Activated CD4-positive, alpha-beta T cell treated with anti-CD3 and anti-CD28 coated beads, Interleukin-2, amount 50 U/mL, for 24 hours (primary cell): ENCODE data around the gene HTR6.

Experiments used
- DNase-seq, 2 donors: peaks; one replicate each; pipeline ENCODE4 v3.0.0-alpha.2; 2020; ENCODE audit warnings: low read depth in 1 of 2, low spot score in 1 of 2

Gene HTR6

GRCh38 chr1:19656134-19656779 lies 8.4 kb upstream of the HTR6 start:
- DNase-seq: no peak

- no peak for DNase-seq
These were observed 7.8 kb upstream of the HTR6 start for GRCh38 chr1:19656780-19657466.

GRCh38 chr1:19657511-19657910 lies 7.2 kb upstream of the HTR6 start:
- DNase-seq: no peak

- DNase-seq: no peak
These were observed 6.5 kb upstream of the HTR6 start for GRCh38 chr1:19658186-19658585.

GRCh38 chr1:19661721-19662228 lies 2.9 kb upstream of the HTR6 start:
- peak in 1 of 2 donors; percentile 27 for DNase-seq

- no peak for DNase-seq
These were observed 2.4 kb upstream of the HTR6 start for GRCh38 chr1:19662313-19662712.

GRCh38 chr1:19665186-19665495 lies 466 bp downstream of the HTR6 start:
- DNase-seq: no peak

- no peak for DNase-seq
These were observed 1.1 kb downstream of the HTR6 start for GRCh38 chr1:19665496-19666465.

GRCh38 chr1:19668888-19669287 lies 4.2 kb downstream of the HTR6 start:
- no peak for DNase-seq

GRCh38 chr1:19670787-19671186 lies 6.1 kb downstream of the HTR6 start:
- no peak for DNase-seq

GRCh38 chr1:19672237-19672636 lies 7.6 kb downstream of the HTR6 start:
- no peak for DNase-seq

- no peak for DNase-seq
These were observed 11.1 kb downstream of the HTR6 start for GRCh38 chr1:19675797-19676196.

- no peak for DNase-seq
These were observed 11.8 kb downstream of the HTR6 start for GRCh38 chr1:19676438-19676922.

GRCh38 chr1:19678493-19678892 lies 13.8 kb downstream of the HTR6 start:
- DNase-seq: no peak

- DNase-seq: no peak
These were observed 14.3 kb downstream of the HTR6 start for GRCh38 chr1:19678931-19679453.

- no peak for DNase-seq
These were observed 15.0 kb downstream of the HTR6 start for GRCh38 chr1:19679691-19680090.

- no peak for DNase-seq
These were observed 16.0 kb downstream of the HTR6 start for GRCh38 chr1:19680644-19681043.

- DNase-seq: no peak
These were observed 17.6 kb downstream of the HTR6 start for GRCh38 chr1:19682257-19682656.

GRCh38 chr1:19682901-19683300 lies 18.2 kb downstream of the HTR6 start:
- DNase-seq: no peak

- no peak for DNase-seq
These were observed 18.7 kb downstream of the HTR6 start for GRCh38 chr1:19683351-19683750.

- DNase-seq: no peak
These were observed 20.0 kb downstream of the HTR6 start for GRCh38 chr1:19684677-19685076.
